ENCODE data around the gene METTL9.

METTL9 gene

GRCh38 chr16:21652453-21652852 is 53.1 kb downstream of the METTL9 start, which contains the start of gene IGSF6:
IGSF6 (minus strand) TSS chr16:21652608; CDS start chr16:21652598, 10 bp downstream.
- no peak for TF ChIP-seq EZH2phosphoT487 (conservative IDR thresholded peaks at IDR 0.05; ENCODE audit: low read length)
- no peak for TF ChIP-seq CTCF (IDR thresholded peaks at IDR 0.05; ENCODE audit: insufficient read depth, low read length, poor library complexity, severe bottlenecking)
- Histone ChIP-seq H3K27ac (ENCODE audit: low read depth, low read length) (no peak within 1 kb of the TSS), H3K79me2 (ENCODE audit: insufficient read depth, low read length) (no peaks in the 10 kb centered on the region)

GRCh38 chr16:21653571-21653970 is 54.2 kb downstream of the METTL9 start:
- Histone ChIP-seq H4K20me1 (ENCODE audit: low read depth, low read length) (no peaks in the 10 kb centered on the region), H3F3A (ENCODE audit: insufficient read depth) (peaks cover 21% of the 10 kb centered on the region), H3K27me3 (ENCODE audit: low read length) (no peaks in the 10 kb centered on the region), H3K9me2 (replicated peaks; ENCODE audit: insufficient read depth, low read length) (no peaks in the 10 kb centered on the region), H3K4me3 (ENCODE audit: insufficient read depth, low read length, poor library complexity, severe bottlenecking) (no peak overlapping the region), H3K27ac (ENCODE audit: low read depth, low read length) (no peak overlapping the region), H3K9ac (ENCODE audit: low read length) (no peak overlapping the region), H3K9me3 (ENCODE audit: insufficient read depth, low read length) (no peaks in the 10 kb centered on the region), H3K79me2 (ENCODE audit: insufficient read depth, low read length) (no peaks in the 10 kb centered on the region), H3K36me3 (ENCODE audit: low read length) (no peaks in the 10 kb centered on the region), H3K4me2 (ENCODE audit: low read depth, low read length, poor library complexity, severe bottlenecking) (no peak overlapping the region), H2AFZ (ENCODE audit: low read depth, low read length, severe bottlenecking) (no peak overlapping the region)
- TF ChIP-seq EZH2phosphoT487 (conservative IDR thresholded peaks at IDR 0.05; ENCODE audit: low read length) = no peak
- no peak for TF ChIP-seq CTCF (IDR thresholded peaks at IDR 0.05; ENCODE audit: insufficient read depth, low read length, poor library complexity, severe bottlenecking)

More at GRCh38 chr16:21652453-21652852, 53.1 kb downstream of the METTL9 start, which contains the start of gene IGSF6:
- no peaks in the 10 kb centered on the region for H3K36me3 ChIP-seq (ENCODE audit: low read length)
- no peaks in the 10 kb centered on the region for H3K9me3 ChIP-seq (ENCODE audit: insufficient read depth, low read length)
- H3K27me3 ChIP-seq (ENCODE audit: low read length) = no peaks in the 10 kb centered on the region
- no peak within 1 kb of the TSS for H3K4me3 ChIP-seq (ENCODE audit: insufficient read depth, low read length, poor library complexity, severe bottlenecking)
- H2AFZ ChIP-seq (ENCODE audit: low read depth, low read length, severe bottlenecking) = no peak within 1 kb of the TSS
- no peak within 1 kb of the TSS for H3K4me2 ChIP-seq (ENCODE audit: low read depth, low read length, poor library complexity, severe bottlenecking)
- no peaks in the 10 kb centered on the region for H3K9me2 ChIP-seq (replicated peaks; ENCODE audit: insufficient read depth, low read length)
- peaks cover 26% of the 10 kb centered on the region for H3F3A ChIP-seq (ENCODE audit: insufficient read depth)
- H4K20me1 ChIP-seq (ENCODE audit: low read depth, low read length) = no peaks in the 10 kb centered on the region
- no peak within 1 kb of the TSS for H3K9ac ChIP-seq (ENCODE audit: low read length)

DNA sequence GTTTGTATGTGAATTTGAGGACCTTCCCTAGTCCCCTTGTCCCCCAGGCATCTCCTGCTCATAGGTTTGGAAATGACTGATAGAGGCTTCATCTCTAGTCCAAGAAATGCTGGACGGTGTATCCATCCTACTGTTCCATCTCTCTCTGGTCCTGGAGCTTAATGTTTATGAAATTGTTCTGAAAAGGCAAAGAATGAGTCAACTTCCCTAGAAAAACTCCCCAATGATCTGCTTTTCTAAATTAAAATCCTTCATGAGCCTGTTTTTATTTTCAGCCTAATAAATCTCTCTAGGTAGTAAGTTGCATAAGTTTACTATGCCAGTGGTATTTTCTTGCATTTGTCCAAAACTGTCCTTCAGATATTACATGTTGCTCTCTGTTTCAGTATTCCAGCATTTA is 55.1 kb downstream of the METTL9 start:
- H3K9me2 ChIP-seq (replicated peaks; ENCODE audit: insufficient read depth, low read length) = no peaks in the 10 kb centered on the region
- no peak for TF ChIP-seq EZH2phosphoT487 (conservative IDR thresholded peaks at IDR 0.05; ENCODE audit: low read length)
- TF ChIP-seq CTCF (IDR thresholded peaks at IDR 0.05; ENCODE audit: insufficient read depth, low read length, poor library complexity, severe bottlenecking) = no peak
- no peaks in the 10 kb centered on the region for H3K79me2 ChIP-seq (ENCODE audit: insufficient read depth, low read length)
- H2AFZ ChIP-seq (ENCODE audit: low read depth, low read length, severe bottlenecking) = no peak overlapping the region
- H3K27ac ChIP-seq (ENCODE audit: low read depth, low read length) = no peak overlapping the region
- H3K4me3 ChIP-seq (ENCODE audit: insufficient read depth, low read length, poor library complexity, severe bottlenecking) = no peak overlapping the region
- H3K9me3 ChIP-seq (ENCODE audit: insufficient read depth, low read length) = no peaks in the 10 kb centered on the region
- H3F3A ChIP-seq (ENCODE audit: insufficient read depth) = peaks cover 21% of the 10 kb centered on the region
- no peaks in the 10 kb centered on the region for H4K20me1 ChIP-seq (ENCODE audit: low read depth, low read length)
- H3K36me3 ChIP-seq (ENCODE audit: low read length) = no peaks in the 10 kb centered on the region
- no peak overlapping the region for H3K9ac ChIP-seq (ENCODE audit: low read length)
- no peaks in the 10 kb centered on the region for H3K27me3 ChIP-seq (ENCODE audit: low read length)
- H3K4me2 ChIP-seq (ENCODE audit: low read depth, low read length, poor library complexity, severe bottlenecking) = no peak overlapping the region
